PC-9 (cell line): ENCODE results near the gene NR6A1.

Experiments used
- CTCF ChIP-seq: fragments of 200-600 bp; sonication (generic); conservative IDR thresholded peaks from 2 replicates; pipeline ENCODE4 v1.6.1; 2017; ENCODE audit warnings: mixed run types, antibody characterized with exemption, mild to moderate bottlenecking, moderate library complexity
- EZH2 ChIP-seq: fragments of 200-600 bp; sonication (generic); IDR thresholded peaks from 2 replicates; pipeline ENCODE4 v1.8.0; 2017; ENCODE audit warnings: antibody characterized with exemption, low read depth

- TF ChIP-seq CTCF: no peak
- no peak for TF ChIP-seq EZH2
Observed at GRCh38 chr9:124474151-124474550, 297.0 kb downstream of the NR6A1 start.
